Type B pancreatic cell (in vitro differentiated cells): ENCODE results near the gene HSDL2. TPM values are rescaled to one million over a fixed set of nuclear protein-coding genes. Genes with fewer than 3 reads are reported as not detected.

Experiments
- DNase-seq: peaks from one replicate; pipeline ENCODE4 v3.0.0; 2021; ENCODE audit warnings: mixed read lengths; ENCODE audit not compliant: unreplicated experiment; ENCODE audit errors: extremely low spot score
- H3K27ac Mint-ChIP-seq: 2 replicates; pipeline ENCODE4 v1.8.0; 2021; ENCODE audit warnings: mild to moderate bottlenecking, mixed read lengths
- H3K27me3 Mint-ChIP-seq: 2 replicates; pipeline ENCODE4 v1.8.0; 2021; ENCODE audit warnings: mixed read lengths
- H3K36me3 Mint-ChIP-seq: 2 replicates; pipeline ENCODE4 v1.8.0; 2021; ENCODE audit warnings: mixed read lengths
- H3K4me1 Mint-ChIP-seq: one replicate; pipeline ENCODE4 v1.8.0; 2021; ENCODE audit warnings: mixed read lengths; ENCODE audit not compliant: unreplicated experiment
- H3K4me3 Mint-ChIP-seq: 2 replicates; pipeline ENCODE4 v1.8.0; 2021; ENCODE audit warnings: mild to moderate bottlenecking, mixed read lengths
- H3K9me3 Mint-ChIP-seq: 2 replicates; pipeline ENCODE4 v1.8.0; 2021; ENCODE audit warnings: mixed read lengths
- CTCF ChIP-seq: fragments of 200-600 bp; sonication (generic); conservative IDR thresholded peaks from 2 replicates; pipeline ENCODE4 v1.5.0; 2021; ENCODE audit warnings: antibody characterized with exemption, mild to moderate bottlenecking
- total RNA-seq: library from RNA; stranded (reverse); gene quantifications from 2 replicates; pipeline ENCODE4 v1.2.1, GENCODE V29; 2021; ENCODE audit warnings: low replicate concordance

HSDL2 gene
- total RNA-seq, 1 donor from 2014 or later, result 37.5 TPM

DNA sequence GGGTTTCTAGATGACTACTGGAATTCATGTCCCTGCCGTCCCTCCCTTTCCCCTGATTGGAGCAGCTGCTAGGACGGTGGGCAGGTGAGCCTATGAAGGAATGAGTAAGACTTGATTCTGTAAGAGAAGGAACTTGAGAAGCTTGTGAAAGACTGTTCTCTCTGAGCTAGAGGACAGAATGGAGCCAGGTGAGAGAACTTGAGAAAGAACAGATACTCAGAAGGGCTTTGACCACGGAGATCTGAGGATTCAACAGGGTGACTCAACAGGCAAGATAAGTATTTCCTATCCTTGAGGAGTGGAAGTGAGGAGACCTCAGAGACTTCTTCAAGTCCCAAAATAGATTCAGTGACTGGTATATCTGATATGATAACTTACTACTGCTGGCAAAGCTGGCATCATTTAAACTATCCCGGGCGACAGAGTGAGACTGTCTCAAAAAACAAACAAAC, 41.9 kb downstream of the HSDL2 start:
- H3K27ac Mint-ChIP-seq, result no peak overlapping the region

GRCh38 chr9:112422417-112423148, 42.7 kb downstream of the HSDL2 start:
- no peak for TF ChIP-seq CTCF
- no peak overlapping the region for H3K4me3 Mint-ChIP-seq
- no peaks in the 10 kb centered on the region for H3K4me1 Mint-ChIP-seq
- H3K9me3 Mint-ChIP-seq, result no peaks in the 10 kb centered on the region
- H3K27ac Mint-ChIP-seq, result no peak overlapping the region
- no peaks in the 10 kb centered on the region for H3K27me3 Mint-ChIP-seq
- H3K36me3 Mint-ChIP-seq, result peaks cover 25% of the 10 kb centered on the region
- DNase-seq, result no peak

More for the DNA sequence above, 41.9 kb downstream of the HSDL2 start:
- no peaks in the 10 kb centered on the region for H3K9me3 Mint-ChIP-seq
- H3K27me3 Mint-ChIP-seq, result no peaks in the 10 kb centered on the region
- no peak for TF ChIP-seq CTCF
- H3K4me1 Mint-ChIP-seq, result no peaks in the 10 kb centered on the region
- no peak for DNase-seq
- no peak overlapping the region for H3K4me3 Mint-ChIP-seq
- peaks cover 22% of the 10 kb centered on the region for H3K36me3 Mint-ChIP-seq

DNA sequence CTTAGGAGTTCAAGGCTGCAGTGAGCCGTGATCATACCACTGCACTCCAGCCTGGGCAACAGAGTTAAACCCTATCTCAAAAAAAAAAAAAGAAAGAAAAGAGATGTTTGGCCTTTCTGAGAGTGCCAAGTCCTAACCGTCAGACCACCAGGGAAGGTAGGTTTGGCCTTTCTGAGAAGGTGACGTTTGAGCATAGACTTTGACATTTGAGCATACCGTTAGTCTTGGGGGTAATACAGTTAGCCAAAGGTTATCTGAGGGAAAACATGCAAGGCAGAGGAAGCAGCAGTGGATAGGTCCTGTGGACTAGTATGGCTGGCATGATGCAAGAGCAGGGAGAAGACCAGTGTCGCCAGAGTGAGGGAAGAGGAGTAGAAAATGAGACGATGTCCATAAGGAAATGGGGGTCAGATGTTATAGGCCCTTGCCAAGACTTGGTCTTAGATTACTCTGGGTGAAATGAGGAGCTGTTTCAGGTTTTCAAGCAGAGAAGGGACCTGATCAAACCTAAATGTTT, 50.2 kb downstream of the HSDL2 start:
- H3K9me3 Mint-ChIP-seq, result no peaks in the 10 kb centered on the region
- no peaks in the 10 kb centered on the region for H3K4me1 Mint-ChIP-seq
- peak overlapping the region; percentile 26 for H3K27ac Mint-ChIP-seq
- H3K27me3 Mint-ChIP-seq, result no peaks in the 10 kb centered on the region
- no peak overlapping the region for H3K4me3 Mint-ChIP-seq
- peaks cover 32% of the 10 kb centered on the region for H3K36me3 Mint-ChIP-seq
- no peak for TF ChIP-seq CTCF
- no peak for DNase-seq

GRCh38 chr9:112433499-112434392, 53.8 kb downstream of the HSDL2 start:
- Mint-ChIP-seq H3K27ac (peak overlapping the region; percentile 89), H3K4me1 (no peaks in the 10 kb centered on the region), H3K9me3 (no peaks in the 10 kb centered on the region), H3K27me3 (no peaks in the 10 kb centered on the region), H3K36me3 (peaks cover 28% of the 10 kb centered on the region), H3K4me3 (peak overlapping the region; percentile 23)
- DNase-seq, result no peak
- TF ChIP-seq CTCF, result no peak

DNA sequence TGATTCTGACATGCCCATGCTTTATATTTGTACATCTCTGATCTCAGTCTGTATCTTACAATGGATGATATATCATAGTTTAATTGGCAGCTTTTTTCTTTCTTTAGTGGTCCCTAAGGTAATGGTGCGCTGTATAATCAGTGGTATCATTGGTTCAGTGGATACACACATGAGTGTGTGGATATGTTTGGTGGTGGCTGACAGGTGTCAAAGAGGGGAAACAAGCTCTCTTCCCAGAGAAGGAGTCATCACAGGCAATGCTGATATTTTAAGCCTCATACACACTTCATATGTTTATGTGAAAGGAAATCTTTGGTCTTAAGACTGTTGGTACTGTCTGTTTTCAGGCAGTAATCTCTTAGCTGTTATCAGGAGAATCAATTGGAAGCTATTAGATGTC, 54.6 kb downstream of the HSDL2 start:
- H3K27me3 Mint-ChIP-seq, result no peaks in the 10 kb centered on the region
- TF ChIP-seq CTCF, result no peak

More for the DNA sequence above, 54.6 kb downstream of the HSDL2 start:
- no peak for DNase-seq
- H3K9me3 Mint-ChIP-seq, result no peaks in the 10 kb centered on the region
- H3K36me3 Mint-ChIP-seq, result peaks cover 23% of the 10 kb centered on the region
- no peaks in the 10 kb centered on the region for H3K4me1 Mint-ChIP-seq
- peak overlapping the region; percentile 89 for H3K27ac Mint-ChIP-seq
- no peak overlapping the region for H3K4me3 Mint-ChIP-seq
